OCI-LY1 (cell line): ENCODE measurements around the gene UST.

Experiments
- H2AFZ ChIP-seq: fragments of 200-600 bp; sonication (generic), shearing (Covaris generic); 2 replicates; pipeline ENCODE4 v1.6.0; 2014; ENCODE audit warnings: antibody characterized with exemption, mild to moderate bottlenecking, low read length
- H3F3A ChIP-seq: fragments of 200-600 bp; sonication (generic), shearing (Covaris generic); 2 replicates; pipeline ENCODE4 v1.6.0; 2014; ENCODE audit warnings: mild to moderate bottlenecking, antibody characterized with exemption, low read length, moderate library complexity; ENCODE audit not compliant: insufficient read depth
- H3K27ac ChIP-seq: fragments of 200-600 bp; sonication (generic); 2 replicates; pipeline ENCODE4 v1.5.1; 2014; ENCODE audit warnings: low read length, mixed run types, mild to moderate bottlenecking, low read depth; ENCODE audit not compliant: poor library complexity, severe bottlenecking
- H3K27me3 ChIP-seq: fragments of 200-600 bp; sonication (generic); 2 replicates; pipeline ENCODE4 v1.6.0; 2014; ENCODE audit warnings: antibody characterized with exemption, mild to moderate bottlenecking, low read length, moderate library complexity; ENCODE audit not compliant: insufficient read depth
- H3K36me3 ChIP-seq: fragments of 200-600 bp; sonication (generic); 2 replicates; pipeline ENCODE4 v1.6.1; 2014; ENCODE audit warnings: mild to moderate bottlenecking, antibody characterized with exemption, low read length, moderate library complexity, mixed read lengths; ENCODE audit not compliant: insufficient read depth
- H3K4me1 ChIP-seq: fragments of 200-600 bp; sonication (generic); 2 replicates; pipeline ENCODE4 v1.5.1; 2014; ENCODE audit warnings: mild to moderate bottlenecking, low read length, moderate library complexity; ENCODE audit not compliant: insufficient read depth, severe bottlenecking
- H3K4me2 ChIP-seq: fragments of 200-600 bp; sonication (generic), shearing (Covaris generic); 2 replicates; pipeline ENCODE4 v1.6.1; 2014; ENCODE audit warnings: low read length
- H3K4me3 ChIP-seq: fragments of 200-600 bp; sonication (generic); 2 replicates; pipeline ENCODE4 v1.5.1; 2014; ENCODE audit warnings: low read length, low read depth, mild to moderate bottlenecking, mixed read lengths; ENCODE audit not compliant: poor library complexity, severe bottlenecking
- H3K79me2 ChIP-seq: fragments of 200-600 bp; shearing (Covaris generic); 2 replicates; pipeline ENCODE4 v1.6.1; 2016; ENCODE audit warnings: mixed run types, low read length, mixed read lengths; ENCODE audit not compliant: insufficient read depth
- H3K9ac ChIP-seq: fragments of 200-600 bp; sonication (generic), shearing (Covaris generic); 2 replicates; pipeline ENCODE4 v1.6.1; 2014; ENCODE audit warnings: mild to moderate bottlenecking, low read length, mixed read lengths
- H3K9me2 ChIP-seq: fragments of 200-600 bp; sonication (generic), shearing (Covaris generic); 2 replicates; pipeline ENCODE4 v1.6.1; 2014; ENCODE audit warnings: low read depth, mild to moderate bottlenecking, low read length, mixed read lengths
- H3K9me3 ChIP-seq: fragments of 200-600 bp; shearing (Covaris generic); 2 replicates; pipeline ENCODE4 v1.6.1; 2014; ENCODE audit warnings: low read length, mixed read lengths
- H4K20me1 ChIP-seq: fragments of 200-600 bp; sonication (generic), shearing (Covaris generic); 2 replicates; pipeline ENCODE4 v1.6.0; 2016; ENCODE audit warnings: mild to moderate bottlenecking, low read length; ENCODE audit not compliant: insufficient read depth
- EZH2 ChIP-seq: fragments of 200-600 bp; sonication (generic), shearing (Covaris generic); IDR thresholded peaks from 2 replicates; pipeline ENCODE4 v1.8.0; 2017; ENCODE audit warnings: borderline replicate concordance, mixed run types, mild to moderate bottlenecking, antibody characterized with exemption, low read length, moderate library complexity, mixed read lengths
- TF ChIP-seq, protein P1 (sequence below): fragments of 200-600 bp; sonication (generic), shearing (Covaris generic); IDR thresholded peaks from 2 replicates; pipeline ENCODE4 v1.5.1; 2017; ENCODE audit warnings: mild to moderate bottlenecking, antibody characterized with exemption, low read length, moderate library complexity, mixed read lengths

UST gene

DNA sequence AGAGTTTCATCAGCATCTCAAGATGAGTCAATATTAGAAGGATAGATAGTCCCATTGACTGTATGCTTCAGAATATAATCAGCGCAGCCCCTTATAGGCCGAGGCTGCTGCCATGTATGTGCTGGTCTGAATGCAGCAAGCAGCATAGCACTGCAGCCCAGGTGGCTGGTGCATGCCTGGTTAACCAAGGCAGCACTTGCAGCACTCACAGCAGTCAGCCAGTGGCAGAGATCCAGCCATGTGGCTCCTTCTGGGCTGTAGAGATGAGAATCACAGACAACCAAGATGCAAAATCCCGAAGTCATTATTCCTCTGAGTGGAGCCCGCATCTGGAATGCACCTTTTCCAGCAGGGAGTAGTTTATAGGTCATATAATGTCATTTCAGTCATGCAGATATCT is 251.9 kb downstream of the UST start:
- Histone ChIP-seq H3K9me2 (0 out of 2 replicates have a peak, but pooled peaks cover 3% of the 10 kb centered on the region), H3F3A (no peaks in the 10 kb centered on the region), H3K4me1 (no peaks in the 10 kb centered on the region), H3K27ac (no peak overlapping the region), H3K4me2 (no peak overlapping the region), H2AFZ (no peak overlapping the region), H3K79me2 (no peaks in the 10 kb centered on the region), H3K4me3 (no peak overlapping the region), H3K9ac (no peak overlapping the region), H3K36me3 (no peaks in the 10 kb centered on the region), H4K20me1 (no peaks in the 10 kb centered on the region), H3K9me3 (peaks cover 4% of the 10 kb centered on the region; the same call in 1 of the 2 replicates), H3K27me3 (no peaks in the 10 kb centered on the region)
- no peak for TF ChIP-seq EZH2
- TF ChIP-seq, protein P1, sequence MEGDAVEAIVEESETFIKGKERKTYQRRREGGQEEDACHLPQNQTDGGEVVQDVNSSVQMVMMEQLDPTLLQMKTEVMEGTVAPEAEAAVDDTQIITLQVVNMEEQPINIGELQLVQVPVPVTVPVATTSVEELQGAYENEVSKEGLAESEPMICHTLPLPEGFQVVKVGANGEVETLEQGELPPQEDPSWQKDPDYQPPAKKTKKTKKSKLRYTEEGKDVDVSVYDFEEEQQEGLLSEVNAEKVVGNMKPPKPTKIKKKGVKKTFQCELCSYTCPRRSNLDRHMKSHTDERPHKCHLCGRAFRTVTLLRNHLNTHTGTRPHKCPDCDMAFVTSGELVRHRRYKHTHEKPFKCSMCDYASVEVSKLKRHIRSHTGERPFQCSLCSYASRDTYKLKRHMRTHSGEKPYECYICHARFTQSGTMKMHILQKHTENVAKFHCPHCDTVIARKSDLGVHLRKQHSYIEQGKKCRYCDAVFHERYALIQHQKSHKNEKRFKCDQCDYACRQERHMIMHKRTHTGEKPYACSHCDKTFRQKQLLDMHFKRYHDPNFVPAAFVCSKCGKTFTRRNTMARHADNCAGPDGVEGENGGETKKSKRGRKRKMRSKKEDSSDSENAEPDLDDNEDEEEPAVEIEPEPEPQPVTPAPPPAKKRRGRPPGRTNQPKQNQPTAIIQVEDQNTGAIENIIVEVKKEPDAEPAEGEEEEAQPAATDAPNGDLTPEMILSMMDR, result no peak

GRCh38 chr6:148999501-148999900 is 252.7 kb downstream of the UST start:
- H3K79me2 ChIP-seq, result no peaks in the 10 kb centered on the region
- H3K4me1 ChIP-seq, result no peaks in the 10 kb centered on the region
- H2AFZ ChIP-seq, result no peak overlapping the region
- no peak overlapping the region for H3K4me2 ChIP-seq
- no peaks in the 10 kb centered on the region for H4K20me1 ChIP-seq
- H3F3A ChIP-seq, result no peaks in the 10 kb centered on the region
- H3K9me3 ChIP-seq, result peaks cover 4% of the 10 kb centered on the region; the same call in 1 of the 2 replicates
- no peaks in the 10 kb centered on the region for H3K36me3 ChIP-seq
- TF ChIP-seq, protein P1, result no peak
- no peak for TF ChIP-seq EZH2
- no peak overlapping the region for H3K9ac ChIP-seq
- no peaks in the 10 kb centered on the region for H3K27me3 ChIP-seq
- H3K9me2 ChIP-seq, result 0 out of 2 replicates have a peak, but pooled peaks cover 3% of the 10 kb centered on the region
- no peak overlapping the region for H3K4me3 ChIP-seq
- H3K27ac ChIP-seq, result no peak overlapping the region

DNA sequence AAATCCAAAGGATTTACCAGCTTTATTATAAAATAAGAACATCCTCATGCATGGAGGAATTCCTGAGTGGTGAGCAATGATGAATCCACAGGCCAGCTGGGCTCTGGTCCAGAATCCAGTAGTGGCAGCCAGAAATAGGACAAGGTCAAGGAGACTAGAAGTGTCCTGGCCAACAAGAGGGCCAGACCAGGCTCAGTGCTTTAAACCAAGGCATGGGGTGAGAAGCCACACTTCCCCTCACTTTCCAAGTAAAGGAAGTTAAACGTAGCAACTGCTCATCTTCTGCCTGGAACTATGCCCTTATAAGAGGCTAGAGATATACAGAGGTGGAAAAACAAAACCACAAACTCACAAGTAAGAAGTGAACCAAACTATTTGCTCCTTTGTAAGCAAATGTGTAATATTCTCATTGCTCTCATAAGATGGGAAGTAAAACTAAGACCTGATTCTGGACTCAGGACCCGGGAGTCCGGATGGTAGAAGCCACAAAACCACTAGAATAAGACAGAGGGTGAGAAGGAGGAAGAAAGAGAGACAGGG is 253.2 kb downstream of the UST start:
- Histone ChIP-seq H3K27ac (no peak overlapping the region), H3F3A (no peaks in the 10 kb centered on the region), H2AFZ (no peak overlapping the region), H3K9ac (no peak overlapping the region), H3K27me3 (no peaks in the 10 kb centered on the region), H3K4me2 (no peak overlapping the region), H3K4me3 (no peak overlapping the region), H3K4me1 (no peaks in the 10 kb centered on the region), H4K20me1 (no peaks in the 10 kb centered on the region), H3K9me2 (0 out of 2 replicates have a peak, but pooled peaks cover 3% of the 10 kb centered on the region), H3K9me3 (peaks cover 4% of the 10 kb centered on the region; the same call in 1 of the 2 replicates), H3K79me2 (no peaks in the 10 kb centered on the region), H3K36me3 (no peaks in the 10 kb centered on the region)
- TF ChIP-seq EZH2, result no peak
- TF ChIP-seq, protein P1, result no peak
